Gastrocnemius medialis (tissue), 4 donors: ENCODE data around the gene NXPE2. TPM values are rescaled to one million over a fixed set of nuclear protein-coding genes. Genes with fewer than 3 reads are reported as not detected.

Experiments
- ATAC-seq, 2 donors: fragments of 150-250 bp; one replicate each; pipeline ENCODE4 v1.9.1; 2016
- DNase-seq, 2 donors: peaks; one replicate each; pipeline ENCODE4 v3.0.0-alpha.2; 2019
- H3K27ac ChIP-seq, 4 donors: fragments of 200-600 bp; sonication (generic); 1 replicate in 1 of 4; 2 replicates in 3 of 4; pipeline ENCODE4 v1.5.1; 2016 to 2018; ENCODE audit warnings: mild to moderate bottlenecking in 2 of 4, moderate library complexity in 1 of 4
- H3K27me3 ChIP-seq, 3 donors: fragments of 200-600 bp; sonication (generic) in 2 of 3; 1 replicate in 1 of 3; 2 replicates in 2 of 3; pipeline versions ENCODE4 v1.5.1 to v1.6.0; 2016 to 2019; ENCODE audit warnings: mild to moderate bottlenecking in 1 of 3, moderate library complexity in 1 of 3
- H3K36me3 ChIP-seq, 2 donors: fragments of 200-600 bp; sonication (generic) in 1 of 2; one replicate each; pipeline ENCODE4 v1.5.1; 2017 to 2018
- H3K4me1 ChIP-seq, 2 donors: fragments of 200-600 bp; sonication (generic) in 1 of 2; one replicate each; pipeline ENCODE4 v1.5.1; 2016 to 2017; ENCODE audit warnings: mild to moderate bottlenecking in 2 of 2
- H3K4me3 ChIP-seq, 4 donors: fragments of 200-600 bp; sonication (generic) in 3 of 4; 1 replicate in 1 of 4; 2 replicates in 3 of 4; pipeline ENCODE4 v1.5.1; 2016 to 2019; ENCODE audit warnings: mild to moderate bottlenecking in 2 of 4
- H3K9me3 ChIP-seq, 3 donors: fragments of 200-600 bp; sonication (generic) in 2 of 3; 1 replicate in 1 of 3; 2 replicates in 2 of 3; pipeline ENCODE4 v1.5.1; 2016 to 2019
- POLR2A ChIP-seq, 2 donors: fragments of 450-650 bp; IDR thresholded peaks; one replicate each; pipeline ENCODE4 v1.6.1; 2017; ENCODE audit warnings: antibody characterized with exemption in 2 of 2, mild to moderate bottlenecking in 2 of 2, moderate library complexity in 2 of 2
- in situ Hi-C, 4 donors: fragments of 200-750 bp; cut with MboI; loops; one replicate each; pipeline versions ENCODE4 v1.15.0 to v1.8.0; 2017; ENCODE audit warnings: low sequenced_read_pairs in 4 of 4
- intact Hi-C: fragments of 100-400 bp; cut with DNase I; formaldehyde crosslinking; loops from one replicate; pipeline ENCODE4 v1.15.1; 2023; ENCODE audit warnings: low total_unique reads
- total RNA-seq, 4 donors: library from RNA; depleted of rRNA; stranded (reverse); fragments of >200 nt; gene quantifications; one replicate each; pipeline versions ENCODE4 v1.1.0 to v1.2.3, GENCODE V29; 2016
- TF ChIP-seq, protein P1 (sequence below), 5 experiments: fragments of 450-650 bp in 3 of 5; fragments of 200-600 bp in 2 of 5; sonication (generic) in 2 of 5; IDR thresholded peaks in 4 of 5; conservative IDR thresholded peaks in 1 of 5; 1 replicate in 4 of 5; 2 replicates in 1 of 5; pipeline ENCODE4 v1.5.1; 2016 to 2019; ENCODE audit warnings: antibody characterized with exemption in 5 of 5, mild to moderate bottlenecking in 3 of 5, moderate library complexity in 3 of 5

Gene NXPE2
- total RNA-seq, 4 donors from 2014 or later: 0.24 TPM; not detected in 3

DNA sequence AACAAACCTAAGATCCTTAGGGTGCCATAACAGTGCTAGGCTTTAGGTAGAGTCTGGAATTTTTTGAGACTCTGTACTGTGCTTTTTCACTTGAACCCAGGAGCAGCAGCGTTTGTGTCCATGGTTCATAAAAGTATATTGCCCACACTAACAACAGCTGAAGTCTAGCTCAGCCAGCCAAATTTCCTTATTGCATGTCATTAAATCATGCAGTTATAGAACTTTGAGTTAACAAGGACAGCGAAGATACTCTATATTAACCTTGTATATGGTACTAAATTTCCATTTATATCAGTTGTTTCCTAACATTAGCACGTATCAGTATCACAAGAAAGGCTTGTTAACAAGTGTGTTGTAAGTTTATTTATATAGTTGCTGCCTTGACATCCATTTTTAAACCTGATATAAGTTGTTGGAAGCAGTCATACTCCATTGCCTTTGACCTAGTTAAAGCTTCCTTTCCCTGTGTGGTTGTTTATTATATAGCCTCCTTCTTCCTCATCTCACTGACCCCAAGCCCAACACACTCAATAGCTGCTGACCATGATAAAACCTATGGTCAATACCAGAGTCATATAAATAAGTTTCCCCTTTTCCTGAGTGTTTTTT is 46.7 kb downstream of the NXPE2 start:
- Histone ChIP-seq H3K9me3 (no peaks in the 10 kb centered on the region), H3K27me3 (no peaks in the 10 kb centered on the region), H3K4me3 (no peak overlapping the region), H3K36me3 (no peaks in the 10 kb centered on the region), H3K4me1 (no peaks in the 10 kb centered on the region), H3K27ac (no peak overlapping the region)
- no peak for TF ChIP-seq POLR2A (IDR thresholded peaks at IDR 0.05)
- in situ Hi-C loops (no loop called here), intact Hi-C loops (no loop called here)
- ATAC-seq (no peak), DNase-seq (no peak)

DNA sequence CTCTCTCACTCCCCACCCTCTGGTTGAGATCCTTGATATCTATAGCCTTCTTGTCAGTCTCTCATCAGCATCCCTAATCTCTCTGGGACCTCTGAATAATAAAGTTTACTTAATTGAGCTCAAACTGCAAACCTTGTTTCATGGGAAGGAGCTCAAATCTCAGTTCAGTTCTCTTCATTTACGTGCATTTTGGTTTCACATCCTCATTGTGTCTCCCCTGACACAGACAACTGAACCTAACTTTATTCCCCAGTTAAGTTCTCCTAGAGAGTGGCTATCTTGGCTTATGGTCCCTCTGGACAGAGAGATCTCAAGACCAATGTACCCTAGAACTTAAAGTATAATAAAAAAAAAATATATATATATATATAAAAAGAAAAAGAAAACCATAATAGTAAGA is 47.3 kb downstream of the NXPE2 start:
- in situ Hi-C loops: no loop called here
- no peak for ATAC-seq
- no peaks in the 10 kb centered on the region for H3K27me3 ChIP-seq

DNA sequence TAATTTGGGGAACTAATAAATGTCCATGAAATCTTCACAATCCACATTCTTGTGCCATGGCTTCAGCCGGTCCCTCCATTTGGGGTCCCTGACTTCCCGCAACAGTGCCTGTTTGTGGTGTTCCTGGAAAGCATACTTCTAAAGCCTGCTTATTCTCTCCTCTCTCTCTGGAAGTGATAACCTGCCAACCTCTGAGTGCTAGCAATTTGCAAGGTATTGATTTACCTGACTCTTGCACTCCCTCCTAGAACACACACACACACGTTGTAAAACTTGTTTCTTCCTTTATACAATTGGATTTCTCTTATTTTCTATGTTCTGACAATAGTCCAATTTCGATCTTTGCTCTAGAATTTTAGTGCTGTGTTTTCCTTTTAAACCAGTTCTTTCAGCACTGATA is 58.5 kb downstream of the NXPE2 start:
- Histone ChIP-seq H3K4me1 (no peaks in the 10 kb centered on the region), H3K27me3 (no peaks in the 10 kb centered on the region), H3K27ac (no peak overlapping the region), H3K4me3 (no peak overlapping the region), H3K9me3 (no peaks in the 10 kb centered on the region), H3K36me3 (no peaks in the 10 kb centered on the region)
- intact Hi-C loops (no loop called here), in situ Hi-C loops (no loop called here)
- ATAC-seq (no peak), DNase-seq (no peak)
- TF ChIP-seq, protein P1, sequence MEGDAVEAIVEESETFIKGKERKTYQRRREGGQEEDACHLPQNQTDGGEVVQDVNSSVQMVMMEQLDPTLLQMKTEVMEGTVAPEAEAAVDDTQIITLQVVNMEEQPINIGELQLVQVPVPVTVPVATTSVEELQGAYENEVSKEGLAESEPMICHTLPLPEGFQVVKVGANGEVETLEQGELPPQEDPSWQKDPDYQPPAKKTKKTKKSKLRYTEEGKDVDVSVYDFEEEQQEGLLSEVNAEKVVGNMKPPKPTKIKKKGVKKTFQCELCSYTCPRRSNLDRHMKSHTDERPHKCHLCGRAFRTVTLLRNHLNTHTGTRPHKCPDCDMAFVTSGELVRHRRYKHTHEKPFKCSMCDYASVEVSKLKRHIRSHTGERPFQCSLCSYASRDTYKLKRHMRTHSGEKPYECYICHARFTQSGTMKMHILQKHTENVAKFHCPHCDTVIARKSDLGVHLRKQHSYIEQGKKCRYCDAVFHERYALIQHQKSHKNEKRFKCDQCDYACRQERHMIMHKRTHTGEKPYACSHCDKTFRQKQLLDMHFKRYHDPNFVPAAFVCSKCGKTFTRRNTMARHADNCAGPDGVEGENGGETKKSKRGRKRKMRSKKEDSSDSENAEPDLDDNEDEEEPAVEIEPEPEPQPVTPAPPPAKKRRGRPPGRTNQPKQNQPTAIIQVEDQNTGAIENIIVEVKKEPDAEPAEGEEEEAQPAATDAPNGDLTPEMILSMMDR (IDR thresholded peaks at IDR 0.05 in 4 of 5, conservative IDR thresholded peaks at IDR 0.05 in 1 of 5): no peak
- TF ChIP-seq POLR2A (IDR thresholded peaks at IDR 0.05): no peak

More for the DNA sequence above, 47.3 kb downstream of the NXPE2 start:
- TF ChIP-seq POLR2A (IDR thresholded peaks at IDR 0.05): no peak
- TF ChIP-seq, protein P1 (IDR thresholded peaks at IDR 0.05 in 4 of 5, conservative IDR thresholded peaks at IDR 0.05 in 1 of 5): no peak
- H3K4me3 ChIP-seq: no peak overlapping the region
- H3K9me3 ChIP-seq: no peaks in the 10 kb centered on the region
- H3K36me3 ChIP-seq: no peaks in the 10 kb centered on the region
- intact Hi-C loops: no loop called here
- no peaks in the 10 kb centered on the region for H3K4me1 ChIP-seq
- DNase-seq: no peak
- no peak overlapping the region for H3K27ac ChIP-seq

- no peaks in the 10 kb centered on the region for H3K9me3 ChIP-seq
- H3K4me1 ChIP-seq: no peaks in the 10 kb centered on the region
- H3K36me3 ChIP-seq: no peaks in the 10 kb centered on the region
- no peaks in the 10 kb centered on the region for H3K27me3 ChIP-seq
- no peak overlapping the region for H3K4me3 ChIP-seq
- intact Hi-C loops (loop anchor here (1.0 kb wide), 1 partner anchor 23 kb away; no protein-coding TSS in a partner anchor), in situ Hi-C loops (no loop called here)
- no peak for TF ChIP-seq POLR2A (IDR thresholded peaks at IDR 0.05)
- TF ChIP-seq, protein P1 (IDR thresholded peaks at IDR 0.05 in 4 of 5, conservative IDR thresholded peaks at IDR 0.05 in 1 of 5): peak; percentile 70 to 84 (median 78)
- H3K27ac ChIP-seq: no peak overlapping the region
- peak; percentile 68 to 69 for ATAC-seq
- peak in 1 of 2 donors; percentile 21 for DNase-seq
Measured at GRCh38 chr11:114738954-114739353, 60.6 kb downstream of the NXPE2 start.

GRCh38 chr11:114745150-114745671 is 66.9 kb downstream of the NXPE2 start:
- DNase-seq (no peak), ATAC-seq (peak in 1 of 2 donors; percentile 88)
- in situ Hi-C loops: no loop called here
- TF ChIP-seq POLR2A (IDR thresholded peaks at IDR 0.05): no peak
- TF ChIP-seq, protein P1 (IDR thresholded peaks at IDR 0.05 in 4 of 5, conservative IDR thresholded peaks at IDR 0.05 in 1 of 5): no peak
- H3K9me3 ChIP-seq: no peaks in the 10 kb centered on the region
- peaks cover 0 to 13% of the 10 kb centered on the region in 2 donors for H3K4me1 ChIP-seq
- H3K27me3 ChIP-seq: no peaks in the 10 kb centered on the region
- intact Hi-C loops: no loop called here
- no peaks in the 10 kb centered on the region for H3K36me3 ChIP-seq
- no peak overlapping the region for H3K4me3 ChIP-seq
- H3K27ac ChIP-seq: peak overlapping the region; percentile 24 to 68 (median 28)
